HepG2 (cell line): ENCODE data around the gene CHMP2B. TPM values are rescaled to one million over a fixed set of nuclear protein-coding genes. Genes with fewer than 3 reads are reported as not detected.

Experiments
- ATAC-seq: fragments of 200-7000 bp; cut with Tn5 transposase; 3 replicates; pipeline ENCODE4 v1.9.1; 2020; ENCODE audit warnings: mild to moderate bottlenecking, moderate library complexity
- BruUV-seq: library from RNA; stranded (reverse); fragments of 400-500 nt; replicated peaks from 2 replicates; lab custom pipeline; 2021; lab: Mats Ljungman, UMichigan
- CTCF ChIA-PET: fragments of 300-600 bp; formaldehyde crosslinking; extraction: SDS; loops from one replicate; lab custom pipeline; 2021; ENCODE audit warnings: low total read pairs, inconsistent platforms, low intra/inter-chr PET ratio; lab: Yijun Ruan, JAX
- POLR2A ChIA-PET: fragments of 350-600 bp; sonication (Branson Sonifier 250); formaldehyde crosslinking; loops from one replicate; lab custom pipeline; 2020; ENCODE audit warnings: antibody characterized with exemption, inconsistent platforms; lab: Yijun Ruan, JAX
- DNase-seq: peaks from one replicate; pipeline ENCODE4 v3.0.0-alpha.2; 2015; ENCODE audit warnings: low spot score
- FAIRE-seq: peaks from 3 replicates; lab custom pipeline; 2011; peaks lifted over from hg19 to GRCh38; lab: Jason Lieb, UNC
- H2AFZ ChIP-seq: one replicate; pipeline ENCODE4 v1.6.1; 2011; ENCODE audit warnings: low read length, inconsistent platforms
- H3K27ac ChIP-seq: fragments of 300-600 bp; 3 replicates; pipeline ENCODE4 v1.8.0; 2011; ENCODE audit warnings: mixed run types, mild to moderate bottlenecking, mixed read lengths, low read length, inconsistent platforms; ENCODE audit not compliant: insufficient read depth; ENCODE audit errors: extremely low read length
- H3K27me3 ChIP-seq, 2 experiments: fragments of 200-600 bp in 1 of 2; 2 replicates in 1 of 2; 3 replicates in 1 of 2; pipeline versions ENCODE4 v1.6.0 to v1.8.0; 2011; ENCODE audit warnings: low read length in 2 of 2, mild to moderate bottlenecking in 2 of 2, moderate library complexity in 2 of 2, inconsistent platforms in 1 of 2; ENCODE audit not compliant: insufficient read depth in 2 of 2, control insufficient read depth in 1 of 2
- H3K36me3 ChIP-seq, 2 experiments: fragments of 200-600 bp in 1 of 2; replicated peaks in 1 of 2; 2 replicates in 1 of 2; 3 replicates in 1 of 2; pipeline versions ENCODE4 v1.5.1 to v1.8.0; 2011; ENCODE audit warnings: low read length in 2 of 2, inconsistent platforms in 1 of 2; ENCODE audit not compliant: insufficient read depth in 2 of 2, control insufficient read depth in 1 of 2
- H3K4me1 ChIP-seq: 2 replicates; pipeline ENCODE4 v1.5.1; 2012; ENCODE audit warnings: low read length, inconsistent platforms; ENCODE audit not compliant: insufficient read depth
- H3K4me2 ChIP-seq: 2 replicates; pipeline ENCODE4 v1.6.0; 2011; ENCODE audit warnings: low read depth, low read length, inconsistent platforms
- H3K4me3 ChIP-seq, 3 experiments: fragments of 200-600 bp in 1 of 3; sonication (generic), shearing (Covaris generic) in 1 of 3; replicated peaks in 1 of 3; 2 replicates each; pipeline ENCODE4 v1.5.1; 2011 to 2016; ENCODE audit warnings: low read length in 3 of 3, inconsistent platforms in 2 of 3, low read depth in 2 of 3, mild to moderate bottlenecking in 2 of 3, control low read depth in 1 of 3, mixed read lengths in 1 of 3; ENCODE audit not compliant: insufficient read depth in 1 of 3
- H3K79me2 ChIP-seq: one replicate; pipeline ENCODE4 v1.6.1; 2011; ENCODE audit warnings: low read length, inconsistent platforms; ENCODE audit not compliant: insufficient read depth
- H3K9ac ChIP-seq: 2 replicates; pipeline ENCODE4 v1.6.0; 2011; ENCODE audit warnings: mild to moderate bottlenecking, low read depth, low read length, inconsistent platforms; ENCODE audit not compliant: insufficient read depth
- H3K9me3 ChIP-seq: 2 replicates; pipeline ENCODE4 v1.5.1; 2012; ENCODE audit warnings: mild to moderate bottlenecking, low read length
- H4K20me1 ChIP-seq: 2 replicates; pipeline ENCODE4 v1.6.0; 2011; ENCODE audit warnings: inconsistent platforms, mild to moderate bottlenecking, low read length, moderate library complexity; ENCODE audit not compliant: insufficient read depth
- CEBPB ChIP-seq: IDR thresholded peaks from 2 replicates; pipeline ENCODE4 v1.6.1; 2011; ENCODE audit warnings: low read depth, low read length, improper control_type of control experiment, borderline replicate concordance
- E2F1 ChIP-seq: sonication (generic); formaldehyde crosslinking; IDR thresholded peaks from 2 replicates; pipeline ENCODE4 v1.5.0; 2020; ENCODE audit warnings: missing genetic modification reagents
- NFE2 ChIP-seq: sonication (generic); formaldehyde crosslinking; IDR thresholded peaks from 2 replicates; pipeline ENCODE4 v1.4.0; 2020; ENCODE audit warnings: missing genetic modification reagents
- SMARCE1 ChIP-seq: fragments of 450-650 bp; IDR thresholded peaks from 2 replicates; pipeline ENCODE4 v1.6.1; 2017; ENCODE audit warnings: borderline replicate concordance
- ZC3H13 ChIP-seq: sonication (generic); formaldehyde crosslinking; IDR thresholded peaks from 2 replicates; pipeline ENCODE4 v1.8.1; 2023; ENCODE audit warnings: mild to moderate bottlenecking, missing genetic modification reagents, moderate library complexity
- ZHX2 ChIP-seq, 2 experiments: sonication (generic) in 1 of 2; formaldehyde crosslinking in 1 of 2; IDR thresholded peaks; 2 replicates each; pipeline versions ENCODE4 v1.6.1 to v1.9.0; 2014 to 2022; ENCODE audit warnings: antibody characterized with exemption in 1 of 2, borderline replicate concordance in 1 of 2, inconsistent platforms in 1 of 2, low read depth in 1 of 2, missing genetic modification reagents in 1 of 2
- ZNF761 ChIP-seq: sonication (generic); formaldehyde crosslinking; conservative IDR thresholded peaks from 2 replicates; pipeline ENCODE4 v1.4.0; 2020; ENCODE audit warnings: mild to moderate bottlenecking, missing genetic modification reagents
- WGBS: methylation state at CpG from one replicate; pipeline ENCODE4 v1.1.6; 2017; ENCODE audit warnings: low lambda C conversion rate; 5-methylcytosine and 5-hydroxymethylcytosine counted together
- in situ Hi-C: cut with HindIII; loops from 2 replicates; pipeline ENCODE4 v1.10.0; 2017; ENCODE audit warnings: low pct_unique_long_range_greater_than_20kb; ENCODE audit not compliant: extremely low pct_ligation_motif_present
- intact Hi-C: fragments of 100-400 bp; cut with micrococcal nuclease; formaldehyde crosslinking; loops from one replicate; pipeline ENCODE4 v1.10.0; 2022; ENCODE audit not compliant: unreplicated experiment
- polyA plus RNA-seq, 8 experiments: library from polyadenylated mRNA; depleted of rRNA in 3 of 8; stranded (reverse) in 7 of 8; unstranded in 1 of 8; fragments of >200 nt; fragmentation: Illumina TruSeq in 4 of 8; extraction: Trizol in 4 of 8; gene quantifications; 2 replicates each; pipeline versions ENCODE4 v1.2.1 to v1.2.3, GENCODE V29; 2011 to 2016; ENCODE audit warnings: low read depth in 4 of 8, missing spikeins in 1 of 8, mixed read lengths in 1 of 8; ENCODE audit not compliant: insufficient read depth in 1 of 8
- total RNA-seq, 5 experiments: library from RNA; depleted of rRNA; stranded (reverse); fragments of >200 nt; fragmentation: Illumina TruSeq; extraction: Trizol; gene quantifications; 2 replicates each; pipeline ENCODE4 v1.2.3, GENCODE V29; 2016; ENCODE audit warnings: low read depth in 1 of 5

CHMP2B gene
- total and polyA plus RNA-seq, 2 of the 13 experiments (the other 11 are each of a cell fraction or from before 2014, with no cell fraction given), result 6.9 to 33.5 TPM

DNA sequence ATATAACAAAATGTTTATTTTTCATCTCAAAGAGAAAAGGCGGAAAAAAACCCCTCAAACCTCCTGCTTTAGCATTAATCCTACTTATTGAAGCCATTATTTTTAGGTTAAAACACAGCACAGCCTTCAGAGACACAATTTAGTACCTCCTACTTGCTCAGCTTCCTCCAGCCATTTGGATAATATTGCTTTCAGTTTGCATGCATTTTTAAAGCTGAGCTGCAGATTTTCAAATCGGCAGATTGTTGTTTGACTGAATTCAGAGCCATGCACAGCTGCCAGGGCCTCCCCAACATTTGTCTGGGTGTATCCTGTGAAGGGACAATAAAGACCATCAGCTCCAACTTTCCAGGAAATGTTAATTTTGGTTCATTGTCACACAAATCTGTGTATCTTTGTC is 34.8 kb downstream of the CHMP2B start:
- 36% methylated on average over 2 of the region's 2 CpGs for WGBS
- ChIA-PET CTCF (no interaction called here), POLR2A (no interaction called here)
- TF ChIP-seq ZC3H13 (CRISPR knock-in tag) (no peak), CEBPB (no peak), SMARCE1 (no peak), E2F1 (CRISPR knock-in tag) (no peak), NFE2 (CRISPR knock-in tag) (no peak), ZNF761 (CRISPR knock-in tag) (no peak), ZHX2 (IDR thresholded peaks at IDR 0.05; ENCODE audit: low read depth) (no peak), ZHX2 (CRISPR knock-in tag; IDR thresholded peaks at IDR 0.05; ENCODE audit: borderline replicate concordance) (no peak)
- no peaks in the 10 kb centered on the region for H3K4me1 ChIP-seq
- intact Hi-C loops, result loop anchor here (10.0 kb wide), 1 partner anchor 743 kb away; no protein-coding TSS in a partner anchor
- H3K4me3 ChIP-seq, result no peak overlapping the region
- DNase-seq (no peak), ATAC-seq (no peak), FAIRE-seq (no peak)
- no peaks in the 10 kb centered on the region for H4K20me1 ChIP-seq
- in situ Hi-C loops, result no loop called here
- no peak overlapping the region for H2AFZ ChIP-seq
- H3K27ac ChIP-seq, result no peak overlapping the region
- no TSS peak for BruUV-seq
- H3K27me3 ChIP-seq, result no peaks in the 10 kb centered on the region
- no peaks in the 10 kb centered on the region for H3K9me3 ChIP-seq
- no peak overlapping the region for H3K9ac ChIP-seq
- H3K79me2 ChIP-seq, result no peaks in the 10 kb centered on the region
- H3K36me3 ChIP-seq, result no peaks in the 10 kb centered on the region
- H3K4me2 ChIP-seq, result no peak overlapping the region
